HCT116 (cell line): Measurements from ENCODE around the gene LIMK2.

Experiments
- CTCF ChIP-seq, 3 experiments: fragments of 200-600 bp in 1 of 3; sonication (generic) in 1 of 3; IDR thresholded peaks in 2 of 3; conservative IDR thresholded peaks in 1 of 3; 2 replicates each; pipeline ENCODE4 v1.5.1; 2012 to 2017; ENCODE audit warnings: low read depth in 2 of 3, low read length in 2 of 3, antibody characterized with exemption in 1 of 3, borderline replicate concordance in 1 of 3, control low read depth in 1 of 3, mild to moderate bottlenecking in 1 of 3, mixed read lengths in 1 of 3, mixed run types in 1 of 3, moderate library complexity in 1 of 3; ENCODE audit not compliant: insufficient read depth in 1 of 3
- EZH2 ChIP-seq: fragments of 200-600 bp; sonication (generic); IDR thresholded peaks from 2 replicates; pipeline ENCODE4 v1.6.1; 2017; ENCODE audit warnings: antibody characterized with exemption, mixed run types
- RAD21 ChIP-seq: IDR thresholded peaks from 2 replicates; pipeline ENCODE4 v1.6.1; 2012; ENCODE audit warnings: low read depth, mild to moderate bottlenecking
- REST ChIP-seq: IDR thresholded peaks from 2 replicates; pipeline ENCODE4 v1.6.1; 2012; ENCODE audit warnings: low read depth
- SIN3A ChIP-seq: IDR thresholded peaks from 2 replicates; pipeline ENCODE4 v1.6.1; 2012; ENCODE audit warnings: low read depth
- SP1 ChIP-seq: IDR thresholded peaks from 2 replicates; pipeline ENCODE4 v1.6.1; 2012; ENCODE audit warnings: low read depth

- no peak for TF ChIP-seq EZH2
- TF ChIP-seq CTCF (IDR thresholded peaks at IDR 0.05 in 2 of 3, conservative IDR thresholded peaks at IDR 0.05 in 1 of 3; ENCODE audit: borderline replicate concordance in 1 of 3, insufficient read depth in 1 of 3, low read depth in 2 of 3, low read length in 2 of 3): no peak
- no peak for TF ChIP-seq REST
- no peak for TF ChIP-seq SIN3A
- TF ChIP-seq RAD21: no peak
- no peak for TF ChIP-seq SP1
Observed at GRCh38 chr22:31193092-31193491, 19.0 kb upstream of the LIMK2 start.
